ENCODE data around the gene CACNG1. TPM values are rescaled to one million over a fixed set of nuclear protein-coding genes. Genes with fewer than 3 reads are reported as not detected.

CACNG1 gene
- total RNA-seq, 2 experiments from 2014 or later: not detected

DNA sequence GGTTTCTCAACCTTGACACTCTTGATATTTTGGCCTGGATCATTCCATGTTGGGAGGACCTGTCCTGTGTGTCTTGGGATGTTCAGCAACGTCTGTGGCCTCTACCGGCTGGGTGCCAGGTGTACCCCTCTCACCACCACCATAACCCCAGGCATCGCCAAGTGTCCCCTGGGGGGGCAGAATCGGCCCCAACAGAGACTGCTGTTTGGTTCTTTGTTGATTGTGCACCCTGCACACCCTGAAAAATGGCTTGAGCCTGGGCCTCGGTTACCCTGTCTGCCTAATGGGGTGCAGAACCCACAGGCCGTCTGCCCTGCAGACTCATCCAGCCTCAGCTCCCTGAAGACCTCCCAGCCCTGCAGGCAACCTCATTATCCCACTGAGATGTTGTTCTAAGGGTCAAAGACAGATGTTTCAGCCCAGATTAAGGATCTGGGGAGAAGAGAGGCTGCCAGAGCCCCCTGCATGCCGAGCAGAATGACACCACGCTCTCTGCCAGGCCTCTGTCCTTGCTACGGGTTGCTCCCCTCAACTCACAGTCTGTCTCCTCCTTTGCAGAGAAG, 9.2 kb downstream of the CACNG1 start:
- H3K27ac ChIP-seq (ENCODE audit: low read depth, low read length, poor library complexity, severe bottlenecking): no peak overlapping the region
- ChIA-PET POLR2A (no interaction called here), CTCF (ENCODE audit: unreplicated experiment) (no interaction called here)
- DNase-seq (ENCODE audit: low spot score): no peak
- H3K36me3 ChIP-seq (ENCODE audit: insufficient read depth, low read length): no peaks in the 10 kb centered on the region
- no peak overlapping the region for H3K4me2 ChIP-seq (ENCODE audit: low read length)
- no peak overlapping the region for H2AFZ ChIP-seq (ENCODE audit: low read length)
- no peaks in the 10 kb centered on the region for H3K79me2 ChIP-seq (ENCODE audit: insufficient read depth, low read depth, low read length)
- intact Hi-C loops (cut with micrococcal nuclease; ENCODE audit: unreplicated experiment): no loop called here
- TF ChIP-seq EZH2phosphoT487 (IDR thresholded peaks at IDR 0.05; ENCODE audit: borderline replicate concordance, low read depth, low read length) (no peak), CTCF (conservative IDR thresholded peaks at IDR 0.05; ENCODE audit: low read length) (no peak)
- H3K9me2 ChIP-seq (ENCODE audit: insufficient read depth, low read length): no peaks in the 10 kb centered on the region
- peaks cover 13% of the 10 kb centered on the region for H3K4me1 ChIP-seq (ENCODE audit: insufficient read depth, low read length, poor library complexity, severe bottlenecking)
- peaks cover 4% of the 10 kb centered on the region; the same call in 1 of the 2 replicates for H3K9me3 ChIP-seq (ENCODE audit: low read length)
- H3K4me3 ChIP-seq (ENCODE audit: low read depth, low read length, poor library complexity, severe bottlenecking): no peak overlapping the region
- no peaks in the 10 kb centered on the region for H4K20me1 ChIP-seq (ENCODE audit: insufficient read depth, low read length)
- no TSS peak for BruUV-seq (replicated peaks)

- ChIA-PET CTCF (ENCODE audit: unreplicated experiment) (no interaction called here), POLR2A (no interaction called here)
- DNase-seq (ENCODE audit: low spot score): no peak
- H3K4me1 ChIP-seq (ENCODE audit: insufficient read depth, low read length, poor library complexity, severe bottlenecking): peaks cover 13% of the 10 kb centered on the region
- H3K4me2 ChIP-seq (ENCODE audit: low read length): no peak overlapping the region
- intact Hi-C loops (cut with micrococcal nuclease; ENCODE audit: unreplicated experiment): no loop called here
- H2AFZ ChIP-seq (ENCODE audit: low read length): no peak overlapping the region
- no peak overlapping the region for H3K27ac ChIP-seq (ENCODE audit: low read depth, low read length, poor library complexity, severe bottlenecking)
- no peaks in the 10 kb centered on the region for H4K20me1 ChIP-seq (ENCODE audit: insufficient read depth, low read length)
- no peak overlapping the region for H3K4me3 ChIP-seq (ENCODE audit: low read depth, low read length, poor library complexity, severe bottlenecking)
- H3K79me2 ChIP-seq (ENCODE audit: insufficient read depth, low read depth, low read length): no peaks in the 10 kb centered on the region
- BruUV-seq (replicated peaks): no TSS peak
- H3K9me2 ChIP-seq (ENCODE audit: insufficient read depth, low read length): no peaks in the 10 kb centered on the region
- no peak for TF ChIP-seq CTCF (conservative IDR thresholded peaks at IDR 0.05; ENCODE audit: low read length)
- H3K9me3 ChIP-seq (ENCODE audit: low read length): no peaks in the 10 kb centered on the region
- no peaks in the 10 kb centered on the region for H3K36me3 ChIP-seq (ENCODE audit: insufficient read depth, low read length)
Measured at GRCh38 chr17:67054011-67054591, 9.7 kb downstream of the CACNG1 start.

DNA sequence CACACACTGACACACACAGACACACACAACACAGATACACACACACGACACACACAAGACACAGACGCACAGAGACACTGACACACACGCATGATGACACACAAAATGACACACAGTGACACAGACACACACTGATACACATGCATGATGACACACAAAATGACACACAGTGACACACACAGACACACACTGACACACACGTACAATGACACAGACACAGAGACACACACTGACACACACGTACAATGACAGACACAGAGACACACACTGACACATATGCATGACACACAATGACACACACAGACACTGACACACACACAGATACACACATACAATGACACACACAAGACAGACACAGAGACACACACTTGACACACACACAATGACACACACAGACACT, 10.3 kb downstream of the CACNG1 start:
- H4K20me1 ChIP-seq (ENCODE audit: insufficient read depth, low read length): no peaks in the 10 kb centered on the region
- no peak overlapping the region for H3K4me2 ChIP-seq (ENCODE audit: low read length)
- no peaks in the 10 kb centered on the region for H3K79me2 ChIP-seq (ENCODE audit: insufficient read depth, low read depth, low read length)
- no TSS peak for BruUV-seq (replicated peaks)
- H3K27ac ChIP-seq (ENCODE audit: low read depth, low read length, poor library complexity, severe bottlenecking): no peak overlapping the region
- TF ChIP-seq CTCF (conservative IDR thresholded peaks at IDR 0.05; ENCODE audit: low read length) (no peak), EZH2phosphoT487 (IDR thresholded peaks at IDR 0.05; ENCODE audit: borderline replicate concordance, low read depth, low read length) (no peak)
- POLR2A ChIA-PET: no interaction called here
- no peaks in the 10 kb centered on the region for H3K9me2 ChIP-seq (ENCODE audit: insufficient read depth, low read length)
- intact Hi-C loops (cut with micrococcal nuclease; ENCODE audit: unreplicated experiment): no loop called here
- H3K9me3 ChIP-seq (ENCODE audit: low read length): no peaks in the 10 kb centered on the region
- H3K4me3 ChIP-seq (ENCODE audit: low read depth, low read length, poor library complexity, severe bottlenecking): no peak overlapping the region
- CTCF ChIA-PET (ENCODE audit: unreplicated experiment): no interaction called here
- H3K4me1 ChIP-seq (ENCODE audit: insufficient read depth, low read length, poor library complexity, severe bottlenecking): peaks cover 13% of the 10 kb centered on the region
- no peak overlapping the region for H2AFZ ChIP-seq (ENCODE audit: low read length)
- no peaks in the 10 kb centered on the region for H3K36me3 ChIP-seq (ENCODE audit: insufficient read depth, low read length)
- DNase-seq (ENCODE audit: low spot score): no peak

Data from OCI-LY7 (cell line).